ENCODE measurements around the gene NAPA.

GRCh38 chr19:47444388-47444821 is 70.5 kb downstream of the NAPA start:
- TF ChIP-seq CTCF (IDR thresholded peaks at IDR 0.05): no peak
- TF ChIP-seq POLR2A (IDR thresholded peaks at IDR 0.05): no peak
- no peak for TF ChIP-seq EP300 (IDR thresholded peaks at IDR 0.05)
- TF ChIP-seq POLR2AphosphoS5 (IDR thresholded peaks at IDR 0.05): no peak

Data from sigmoid colon (tissue), 4 donors.